HL-60 (cell line): ENCODE data around the gene PICALM.

ENCODE experiments used
- DNase-seq, 2 experiments: peaks; one replicate each; pipeline ENCODE4 v3.0.0-alpha.2; 2010 to 2020; ENCODE audit warnings: low read depth in 1 of 2, low spot score in 1 of 2
- H3K27ac ChIP-seq: fragments of 250-450 bp; sonication (Bioruptor Pico); replicated peaks from 2 replicates; pipeline ENCODE4 v1.5.1; 2020; ENCODE audit warnings: mild to moderate bottlenecking, moderate library complexity
- H3K27me3 ChIP-seq: fragments of 250-450 bp; sonication (Bioruptor Pico); 2 replicates; pipeline ENCODE4 v1.5.1; 2021; ENCODE audit warnings: mild to moderate bottlenecking, moderate library complexity; ENCODE audit not compliant: insufficient read depth, poor library complexity, severe bottlenecking
- H3K4me3 ChIP-seq: replicated peaks from 2 replicates; pipeline ENCODE4 v1.5.1; 2011; ENCODE audit warnings: mild to moderate bottlenecking, control low read depth, low read length; ENCODE audit not compliant: insufficient read depth
- CTCF ChIP-seq: IDR thresholded peaks from one replicate; pipeline ENCODE4 v1.5.1; 2011; ENCODE audit warnings: low read length, control low read depth, inconsistent platforms; ENCODE audit not compliant: insufficient read depth
- GABPA ChIP-seq: IDR thresholded peaks from 2 replicates; pipeline ENCODE4 v1.6.1; 2012; ENCODE audit warnings: low read depth
- POLR2AphosphoS5 ChIP-seq: IDR thresholded peaks from 2 replicates; pipeline ENCODE4 v1.6.1; 2012; ENCODE audit warnings: low read depth
- SPI1 ChIP-seq: IDR thresholded peaks from 2 replicates; pipeline ENCODE4 v1.6.1; 2012; ENCODE audit warnings: low read depth, mild to moderate bottlenecking, borderline replicate concordance
- TF ChIP-seq, protein P1 (sequence below): IDR thresholded peaks from 2 replicates; pipeline ENCODE4 v1.6.1; 2012; ENCODE audit warnings: low read depth; ENCODE audit not compliant: insufficient replicate concordance

The PICALM gene

GRCh38 chr11:85970593-85970992, 98.3 kb downstream of the PICALM start:
- TF ChIP-seq POLR2AphosphoS5 (no peak), GABPA (no peak), SPI1 (no peak), CTCF (no peak)
- no peak overlapping the region for H3K27ac ChIP-seq
- H3K4me3 ChIP-seq = no peak overlapping the region
- H3K27me3 ChIP-seq = no peaks in the 10 kb centered on the region
- DNase-seq = no peak

GRCh38 chr11:85967457-85967856, 101.4 kb downstream of the PICALM start:
- no peak for TF ChIP-seq CTCF
- TF ChIP-seq GABPA = no peak
- no peak for TF ChIP-seq POLR2AphosphoS5
- TF ChIP-seq, protein P1, sequence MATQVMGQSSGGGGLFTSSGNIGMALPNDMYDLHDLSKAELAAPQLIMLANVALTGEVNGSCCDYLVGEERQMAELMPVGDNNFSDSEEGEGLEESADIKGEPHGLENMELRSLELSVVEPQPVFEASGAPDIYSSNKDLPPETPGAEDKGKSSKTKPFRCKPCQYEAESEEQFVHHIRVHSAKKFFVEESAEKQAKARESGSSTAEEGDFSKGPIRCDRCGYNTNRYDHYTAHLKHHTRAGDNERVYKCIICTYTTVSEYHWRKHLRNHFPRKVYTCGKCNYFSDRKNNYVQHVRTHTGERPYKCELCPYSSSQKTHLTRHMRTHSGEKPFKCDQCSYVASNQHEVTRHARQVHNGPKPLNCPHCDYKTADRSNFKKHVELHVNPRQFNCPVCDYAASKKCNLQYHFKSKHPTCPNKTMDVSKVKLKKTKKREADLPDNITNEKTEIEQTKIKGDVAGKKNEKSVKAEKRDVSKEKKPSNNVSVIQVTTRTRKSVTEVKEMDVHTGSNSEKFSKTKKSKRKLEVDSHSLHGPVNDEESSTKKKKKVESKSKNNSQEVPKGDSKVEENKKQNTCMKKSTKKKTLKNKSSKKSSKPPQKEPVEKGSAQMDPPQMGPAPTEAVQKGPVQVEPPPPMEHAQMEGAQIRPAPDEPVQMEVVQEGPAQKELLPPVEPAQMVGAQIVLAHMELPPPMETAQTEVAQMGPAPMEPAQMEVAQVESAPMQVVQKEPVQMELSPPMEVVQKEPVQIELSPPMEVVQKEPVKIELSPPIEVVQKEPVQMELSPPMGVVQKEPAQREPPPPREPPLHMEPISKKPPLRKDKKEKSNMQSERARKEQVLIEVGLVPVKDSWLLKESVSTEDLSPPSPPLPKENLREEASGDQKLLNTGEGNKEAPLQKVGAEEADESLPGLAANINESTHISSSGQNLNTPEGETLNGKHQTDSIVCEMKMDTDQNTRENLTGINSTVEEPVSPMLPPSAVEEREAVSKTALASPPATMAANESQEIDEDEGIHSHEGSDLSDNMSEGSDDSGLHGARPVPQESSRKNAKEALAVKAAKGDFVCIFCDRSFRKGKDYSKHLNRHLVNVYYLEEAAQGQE = no peak
- TF ChIP-seq SPI1 = no peak

GRCh38 chr11:85965202-85965601, 103.7 kb downstream of the PICALM start:
- no peak overlapping the region for H3K4me3 ChIP-seq
- TF ChIP-seq, protein P1 = no peak
- no peak for TF ChIP-seq POLR2AphosphoS5
- TF ChIP-seq GABPA = no peak
- TF ChIP-seq CTCF = no peak
- no peak for TF ChIP-seq SPI1
- no peak for DNase-seq
- no peak overlapping the region for H3K27ac ChIP-seq
- no peaks in the 10 kb centered on the region for H3K27me3 ChIP-seq

More at GRCh38 chr11:85967457-85967856, 101.4 kb downstream of the PICALM start:
- H3K4me3 ChIP-seq = no peak overlapping the region
- no peak for DNase-seq
- H3K27me3 ChIP-seq = no peaks in the 10 kb centered on the region
- no peak overlapping the region for H3K27ac ChIP-seq

DNA sequence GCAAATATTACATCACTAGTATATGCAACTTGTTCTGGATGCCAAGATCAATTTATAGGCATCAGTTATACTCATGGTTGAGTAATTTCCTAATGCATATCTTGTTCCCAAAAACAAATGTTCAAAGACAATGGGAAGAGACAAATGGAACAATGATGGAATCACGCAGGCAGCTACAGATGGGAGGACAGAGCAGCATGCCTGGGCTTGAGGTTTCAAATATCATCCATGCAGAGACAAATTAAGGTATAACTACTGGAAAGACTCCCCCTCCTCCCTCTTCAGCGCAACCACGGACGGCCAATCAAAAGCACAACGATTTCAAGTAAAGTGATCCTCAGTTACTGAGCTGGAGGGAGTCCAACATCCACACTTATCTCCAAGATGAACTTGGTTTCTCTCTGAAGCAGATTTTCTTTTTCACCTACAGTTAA, 106.9 kb downstream of the PICALM start:
- H3K27me3 ChIP-seq = no peaks in the 10 kb centered on the region
- TF ChIP-seq POLR2AphosphoS5 = no peak
- DNase-seq = no peak
- H3K4me3 ChIP-seq = no peak overlapping the region
- H3K27ac ChIP-seq = no peak overlapping the region
